Gastrocnemius medialis (tissue), 4 donors: ENCODE results near the gene ZNF770.

Experiments used
- CTCF ChIP-seq, 5 experiments: fragments of 450-650 bp in 3 of 5; fragments of 200-600 bp in 2 of 5; sonication (generic) in 2 of 5; IDR thresholded peaks in 4 of 5; conservative IDR thresholded peaks in 1 of 5; 1 replicate in 4 of 5; 2 replicates in 1 of 5; pipeline ENCODE4 v1.5.1; 2016 to 2019; ENCODE audit warnings: antibody characterized with exemption in 5 of 5, mild to moderate bottlenecking in 3 of 5, moderate library complexity in 3 of 5
- POLR2A ChIP-seq, 2 donors: fragments of 450-650 bp; IDR thresholded peaks; one replicate each; pipeline ENCODE4 v1.6.1; 2017; ENCODE audit warnings: antibody characterized with exemption in 2 of 2, mild to moderate bottlenecking in 2 of 2, moderate library complexity in 2 of 2

GRCh38 chr15:34988027-34988902, at the start of gene ZNF770:
- TF ChIP-seq CTCF (IDR thresholded peaks at IDR 0.05 in 4 of 5, conservative IDR thresholded peaks at IDR 0.05 in 1 of 5): peak in 3 of 5 experiments; percentile 16 to 42 (median 36)
- TF ChIP-seq POLR2A (IDR thresholded peaks at IDR 0.05): peak; percentile 87 to 92
